IMR-90 (cell line): ENCODE measurements around the gene GRIK3. TPM values are rescaled to one million over a fixed set of nuclear protein-coding genes. Genes with fewer than 3 reads are reported as not detected.

Source experiments
- ATAC-seq: fragments of 200-7000 bp; cut with Tn5 transposase; 2 replicates; pipeline ENCODE4 v1.9.1; 2020; ENCODE audit warnings: low read depth, mild to moderate bottlenecking, moderate library complexity
- BruUV-seq: library from RNA; stranded (reverse); fragments of 400-500 nt; replicated peaks from 2 replicates; lab custom pipeline; 2021; lab: Mats Ljungman, UMichigan
- CTCF ChIA-PET: fragments of 300-600 bp; formaldehyde crosslinking; extraction: SDS; loops from one replicate; lab custom pipeline; 2021; ENCODE audit warnings: antibody characterized with exemption; lab: Yijun Ruan, JAX
- POLR2A ChIA-PET: fragments of 300-600 bp; sonication (Branson Sonifier 250); formaldehyde crosslinking; loops from one replicate; lab custom pipeline; 2022; ENCODE audit warnings: antibody characterized with exemption; ENCODE audit not compliant: unreplicated experiment; lab: Charles Lee
- DNase-seq: peaks from one replicate; pipeline ENCODE4 v3.0.0; 2013
- H2AFZ ChIP-seq: replicated peaks from 2 replicates; pipeline ENCODE3; 2013; ENCODE audit warnings: low read length, mild to moderate bottlenecking; ENCODE audit not compliant: poor library complexity
- H2AK5ac ChIP-seq: 2 replicates; pipeline ENCODE4 v1.6.1; 2013; ENCODE audit warnings: low read depth, low read length, inconsistent platforms
- H2AK9ac ChIP-seq: replicated peaks from 2 replicates; pipeline ENCODE3; 2013; ENCODE audit warnings: mild to moderate bottlenecking, low read depth, low read length, moderate library complexity; ENCODE audit not compliant: poor library complexity
- H2BK120ac ChIP-seq: 2 replicates; pipeline ENCODE4 v1.6.1; 2013; ENCODE audit warnings: low read depth, low read length, inconsistent platforms
- H2BK15ac ChIP-seq: 3 replicates; pipeline ENCODE4 v1.6.1; 2013; ENCODE audit warnings: low read depth, low read length, inconsistent platforms
- H2BK20ac ChIP-seq: 2 replicates; pipeline ENCODE4 v1.6.1; 2013; ENCODE audit warnings: low read depth, mild to moderate bottlenecking, inconsistent platforms, low read length, moderate library complexity
- H2BK5ac ChIP-seq: 2 replicates; pipeline ENCODE4 v1.6.1; 2013; ENCODE audit warnings: mild to moderate bottlenecking, low read depth, low read length, inconsistent platforms; ENCODE audit not compliant: poor library complexity, severe bottlenecking
- H3K14ac ChIP-seq: replicated peaks from 2 replicates; pipeline ENCODE4 v1.6.1; 2013; ENCODE audit warnings: low read depth, low read length, inconsistent platforms
- H3K18ac ChIP-seq: 2 replicates; pipeline ENCODE4 v1.6.1; 2013; ENCODE audit warnings: low read depth, low read length, control low read depth
- H3K23ac ChIP-seq: 2 replicates; pipeline ENCODE4 v1.6.1; 2013; ENCODE audit warnings: low read depth, low read length, inconsistent platforms
- H3K27ac ChIP-seq: 2 replicates; pipeline ENCODE4 v1.5.1; 2013; ENCODE audit warnings: mild to moderate bottlenecking, control low read depth, low read length; ENCODE audit not compliant: insufficient read depth
- H3K27me3 ChIP-seq: 2 replicates; pipeline ENCODE4 v1.6.1; 2013; ENCODE audit warnings: low read length; ENCODE audit not compliant: control insufficient read depth, insufficient read depth
- H3K36me3 ChIP-seq: 2 replicates; pipeline ENCODE4 v1.6.1; 2013; ENCODE audit warnings: low read length, mixed read lengths; ENCODE audit not compliant: control insufficient read depth, insufficient read depth
- H3K4ac ChIP-seq: 2 replicates; pipeline ENCODE4 v1.6.1; 2013; ENCODE audit warnings: low read depth, low read length, inconsistent platforms
- H3K4me1 ChIP-seq: 2 replicates; pipeline ENCODE4 v1.6.1; 2013; ENCODE audit warnings: low read length, mixed read lengths; ENCODE audit not compliant: control insufficient read depth, insufficient read depth
- H3K4me2 ChIP-seq: 2 replicates; pipeline ENCODE4 v1.6.1; 2013; ENCODE audit warnings: low read depth, mild to moderate bottlenecking, control low read depth, low read length, moderate library complexity
- H3K4me3 ChIP-seq: 2 replicates; pipeline ENCODE4 v1.5.1; 2013; ENCODE audit warnings: low read depth, mild to moderate bottlenecking, control low read depth, low read length, moderate library complexity; ENCODE audit not compliant: insufficient read depth
- H3K56ac ChIP-seq: 2 replicates; pipeline ENCODE4 v1.6.1; 2013; ENCODE audit warnings: low read length, inconsistent platforms; ENCODE audit not compliant: insufficient read depth; ENCODE audit errors: extremely low read depth
- H3K79me1 ChIP-seq, 2 experiments: 2 replicates each; pipeline ENCODE4 v1.6.1; 2013; ENCODE audit warnings: low read length in 2 of 2, inconsistent platforms in 1 of 2, low read depth in 1 of 2
- H3K9ac ChIP-seq: 2 replicates; pipeline ENCODE4 v1.6.1; 2013; ENCODE audit warnings: low read depth, low read length, control low read depth
- H3K9me1 ChIP-seq: 2 replicates; pipeline ENCODE4 v1.6.1; 2013; ENCODE audit warnings: low read length, inconsistent platforms; ENCODE audit not compliant: insufficient read depth
- H3K9me3 ChIP-seq: 2 replicates; pipeline ENCODE4 v1.6.1; 2013; ENCODE audit warnings: low read length; ENCODE audit not compliant: control insufficient read depth, insufficient read depth
- H4K20me1 ChIP-seq: 2 replicates; pipeline ENCODE4 v1.6.1; 2013; ENCODE audit warnings: low read length, inconsistent platforms; ENCODE audit not compliant: insufficient read depth
- H4K5ac ChIP-seq: 2 replicates; pipeline ENCODE4 v1.6.1; 2013; ENCODE audit warnings: mild to moderate bottlenecking, low read depth, low read length, control low read depth
- H4K8ac ChIP-seq, 2 experiments: 2 replicates each; pipeline ENCODE4 v1.6.1; 2013; ENCODE audit warnings: low read depth in 2 of 2, low read length in 2 of 2, control low read depth in 1 of 2, inconsistent platforms in 1 of 2
- H4K91ac ChIP-seq: 2 replicates; pipeline ENCODE4 v1.6.1; 2013; ENCODE audit warnings: low read depth, low read length, inconsistent platforms; ENCODE audit not compliant: insufficient read depth
- CTCF ChIP-seq: conservative IDR thresholded peaks from 2 replicates; pipeline ENCODE4 v1.5.1; 2012; ENCODE audit warnings: mild to moderate bottlenecking, low read depth, low read length, improper control_type of control experiment
- ELK1 ChIP-seq: fragments of 150-350 bp; IDR thresholded peaks from 2 replicates; pipeline ENCODE4 v1.6.1; 2016; ENCODE audit warnings: low read depth, mild to moderate bottlenecking, low read length, moderate library complexity, borderline replicate concordance
- MAZ ChIP-seq: IDR thresholded peaks from 2 replicates; pipeline ENCODE4 v1.6.1; 2012; ENCODE audit warnings: low read depth, mild to moderate bottlenecking, low read length, improper control_type of control experiment, moderate library complexity, borderline replicate concordance
- MXI1 ChIP-seq: IDR thresholded peaks from 2 replicates; pipeline ENCODE4 v1.6.1; 2012; ENCODE audit warnings: low read depth, mild to moderate bottlenecking, low read length, moderate library complexity, borderline replicate concordance
- NFE2L2 ChIP-seq: fragments of 150-350 bp; IDR thresholded peaks from 2 replicates; pipeline ENCODE4 v1.6.1; 2016; ENCODE audit warnings: low read depth, mild to moderate bottlenecking, low read length
- POLR2A ChIP-seq: IDR thresholded peaks from 2 replicates; pipeline ENCODE4 v1.6.1; 2012; ENCODE audit warnings: mild to moderate bottlenecking, low read depth, low read length
- RCOR1 ChIP-seq: IDR thresholded peaks from 2 replicates; pipeline ENCODE4 v1.6.1; 2012; ENCODE audit warnings: mild to moderate bottlenecking, low read length, improper control_type of control experiment; ENCODE audit not compliant: insufficient replicate concordance
- WGBS, 2 experiments: methylation state at CpG; one replicate each; pipeline versions ENCODE4 v1.1.5 to v1.1.7; 2013; ENCODE audit warnings: missing lambda C conversion rate in 2 of 2; ENCODE audit not compliant: insufficient read length in 1 of 2; ENCODE audit errors: extremely low coverage in 2 of 2; 5-methylcytosine and 5-hydroxymethylcytosine counted together
- dilution Hi-C: fragments of 300-500 bp; cut with HindIII; formaldehyde crosslinking; loops from one replicate; pipeline ENCODE4 v1.14.3; 2018; ENCODE audit warnings: low sequenced_read_pairs; ENCODE audit not compliant: unreplicated experiment
- in situ Hi-C: fragments of 300-500 bp; cut with MboI; formaldehyde crosslinking; loops from 3 replicates; pipeline ENCODE4 v1.14.3; 2019; ENCODE audit warnings: low sequenced_read_pairs, inconsistent platforms, mixed read lengths
- intact Hi-C: fragments of 100-400 bp; cut with micrococcal nuclease; formaldehyde crosslinking; loops from 2 replicates; pipeline ENCODE4 v1.10.0; 2022
- polyA plus RNA-seq, 3 experiments: library from polyadenylated mRNA; depleted of rRNA; stranded (reverse); fragments of >200 nt; gene quantifications; 2 replicates each; pipeline ENCODE4 v1.2.3, GENCODE V29; 2012; ENCODE audit warnings: low replicate concordance in 1 of 3
- total RNA-seq: library from RNA; depleted of rRNA; stranded (reverse); fragments of >200 nt; gene quantifications from 2 replicates; pipeline ENCODE4 v1.2.3, GENCODE V29; 2012

The GRIK3 gene
- total and polyA plus RNA-seq, 2 of the 4 experiments (the other 2 are of a cell fraction), result not detected

- intact Hi-C loops (no loop called here), in situ Hi-C loops (no loop called here), dilution Hi-C loops (no loop called here)
- Histone ChIP-seq H3K36me3 (no peaks in the 10 kb centered on the region), H3K4me2 (no peak overlapping the region), H3K79me1 (no peaks in the 10 kb centered on the region), H2BK20ac (no peak overlapping the region), H3K27ac (no peak overlapping the region), H3K9me1 (no peaks in the 10 kb centered on the region; the same call in 1 of the 2 replicates), H2BK5ac (no peak overlapping the region), H3K4me1 (no peaks in the 10 kb centered on the region), H4K20me1 (no peaks in the 10 kb centered on the region), H3K9me3 (no peaks in the 10 kb centered on the region), H4K91ac (no peak overlapping the region), H2BK15ac (no peak overlapping the region), H3K9ac (no peak overlapping the region), H3K14ac (no peak overlapping the region), H2BK120ac (no peak overlapping the region), H3K4ac (no peak overlapping the region), H3K27me3 (no peaks in the 10 kb centered on the region), H4K5ac (no peak overlapping the region), H3K56ac (no peak overlapping the region), H3K23ac (no peak overlapping the region), H3K4me3 (no peak overlapping the region), H3K18ac (no peak overlapping the region), H2AK5ac (no peak overlapping the region), H4K8ac (no peak overlapping the region), H2AFZ (no peak overlapping the region), H2AK9ac (no peak overlapping the region)
- TF ChIP-seq MXI1 (no peak), CTCF (no peak), POLR2A (no peak), ELK1 (no peak), RCOR1 (no peak), MAZ (no peak), NFE2L2 (no peak)
- ATAC-seq (no peak), DNase-seq (no peak)
- ChIA-PET CTCF (no interaction called here), POLR2A (no interaction called here)
- 29% methylated on average over 2 of the region's 4 CpGs; no CpG with 5 or more reads in 1 of the 2 experiments for WGBS, 2 experiments
- no TSS peak for BruUV-seq
Measured at GRCh38 chr1:36884801-36885200, 149.5 kb downstream of the GRIK3 start.
